ENCODE results near the gene PFDN6.

PFDN6 gene

DNA sequence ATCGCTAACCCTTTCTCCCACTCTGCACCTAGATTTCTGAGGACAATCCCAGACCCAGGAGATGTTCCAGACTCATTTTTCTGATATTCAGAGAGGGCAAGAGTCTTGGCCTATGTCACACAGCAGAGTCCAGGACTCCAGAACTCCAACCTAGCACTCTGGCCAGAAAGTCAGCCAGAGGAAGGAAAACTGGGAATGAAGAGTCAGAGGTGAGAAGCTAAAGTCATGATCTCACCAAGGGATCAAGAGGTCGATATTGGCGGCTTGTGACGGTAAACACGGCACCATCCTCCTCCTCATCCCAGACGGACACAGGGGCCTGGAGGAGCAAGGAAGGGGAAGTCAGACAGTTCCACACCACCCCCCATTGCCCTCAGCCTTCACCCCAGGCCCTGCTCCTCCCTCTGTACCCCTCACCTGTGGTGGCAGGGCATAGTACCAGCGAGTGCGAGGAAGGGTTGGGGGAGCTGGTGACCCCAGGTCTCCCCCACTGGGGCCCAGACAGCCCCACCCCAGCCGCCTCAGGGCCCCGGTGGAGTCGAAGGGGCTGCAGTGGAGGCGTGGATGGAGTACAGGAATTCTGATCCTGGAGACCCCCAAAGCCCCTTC lies 7.5 kb downstream of the PFDN6 start (continued):
- TF ChIP-seq, protein P1, sequence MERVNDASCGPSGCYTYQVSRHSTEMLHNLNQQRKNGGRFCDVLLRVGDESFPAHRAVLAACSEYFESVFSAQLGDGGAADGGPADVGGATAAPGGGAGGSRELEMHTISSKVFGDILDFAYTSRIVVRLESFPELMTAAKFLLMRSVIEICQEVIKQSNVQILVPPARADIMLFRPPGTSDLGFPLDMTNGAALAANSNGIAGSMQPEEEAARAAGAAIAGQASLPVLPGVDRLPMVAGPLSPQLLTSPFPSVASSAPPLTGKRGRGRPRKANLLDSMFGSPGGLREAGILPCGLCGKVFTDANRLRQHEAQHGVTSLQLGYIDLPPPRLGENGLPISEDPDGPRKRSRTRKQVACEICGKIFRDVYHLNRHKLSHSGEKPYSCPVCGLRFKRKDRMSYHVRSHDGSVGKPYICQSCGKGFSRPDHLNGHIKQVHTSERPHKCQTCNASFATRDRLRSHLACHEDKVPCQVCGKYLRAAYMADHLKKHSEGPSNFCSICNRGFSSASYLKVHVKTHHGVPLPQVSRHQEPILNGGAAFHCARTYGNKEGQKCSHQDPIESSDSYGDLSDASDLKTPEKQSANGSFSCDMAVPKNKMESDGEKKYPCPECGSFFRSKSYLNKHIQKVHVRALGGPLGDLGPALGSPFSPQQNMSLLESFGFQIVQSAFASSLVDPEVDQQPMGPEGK (CRISPR knock-in tag; IDR thresholded peaks at IDR 0.05; ENCODE audit: borderline replicate concordance): no peak
- TF ChIP-seq GLIS3 (CRISPR knock-in tag; IDR thresholded peaks at IDR 0.05) (no peak), ZNF8 (CRISPR knock-in tag; IDR thresholded peaks at IDR 0.05) (no peak)

DNA sequence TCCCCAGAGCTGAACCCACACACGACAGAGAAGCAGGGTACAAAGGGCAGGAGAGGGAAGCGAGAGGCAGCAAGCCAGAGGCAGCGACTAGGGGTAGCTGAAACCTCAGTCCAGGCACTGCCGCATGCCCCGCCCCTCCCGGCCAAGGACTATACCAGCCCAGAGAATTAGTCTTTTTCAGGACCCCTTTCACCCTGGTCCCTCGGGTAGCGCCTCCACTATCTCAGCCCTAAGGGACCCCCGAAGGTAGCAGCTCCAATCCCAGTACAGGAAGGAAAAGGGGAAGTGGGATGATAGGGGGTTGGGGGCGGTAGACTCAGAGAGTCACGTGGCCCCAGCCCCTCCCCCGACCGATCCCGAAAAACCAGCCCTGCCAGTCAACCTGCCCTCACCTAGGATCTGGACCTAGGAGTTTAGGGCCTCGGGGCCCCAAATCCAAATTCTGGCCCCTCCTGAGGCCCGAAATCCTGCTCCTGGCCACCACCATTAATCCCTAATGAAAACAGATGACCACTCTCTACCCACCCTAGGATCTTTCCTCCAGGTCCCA lies 8.1 kb downstream of the PFDN6 start:
- ATAC-seq: no peak; the same call in 1 of the 3 replicates
- TF ChIP-seq TCF4 (CRISPR knock-in tag; IDR thresholded peaks at IDR 0.05; ENCODE audit: borderline replicate concordance) (no peak), GLIS3 (CRISPR knock-in tag; IDR thresholded peaks at IDR 0.05) (no peak), ZNF8 (CRISPR knock-in tag; IDR thresholded peaks at IDR 0.05) (no peak), SNAI2 (CRISPR knock-in tag; IDR thresholded peaks at IDR 0.05) (no peak), CSRNP3 (CRISPR knock-in tag; IDR thresholded peaks at IDR 0.05) (no peak), CREB5 (CRISPR knock-in tag; IDR thresholded peaks at IDR 0.05; ENCODE audit: low read depth) (no peak), ZC3H10 (CRISPR knock-in tag; IDR thresholded peaks at IDR 0.05) (no peak), PPARA (CRISPR knock-in tag; IDR thresholded peaks at IDR 0.05; ENCODE audit: borderline replicate concordance) (no peak), ISL1 (CRISPR knock-in tag; IDR thresholded peaks at IDR 0.05) (no peak), TOX (CRISPR knock-in tag; IDR thresholded peaks at IDR 0.05; ENCODE audit: borderline replicate concordance) (no peak), RARB (CRISPR knock-in tag; IDR thresholded peaks at IDR 0.05) (no peak), ZFP3 (CRISPR knock-in tag; IDR thresholded peaks at IDR 0.05) (no peak), ZNF70 (CRISPR knock-in tag; IDR thresholded peaks at IDR 0.05) (no peak), ARNTL (CRISPR knock-in tag; IDR thresholded peaks at IDR 0.05; ENCODE audit: borderline replicate concordance, low read depth) (no peak)
- TF ChIP-seq, protein P2, sequence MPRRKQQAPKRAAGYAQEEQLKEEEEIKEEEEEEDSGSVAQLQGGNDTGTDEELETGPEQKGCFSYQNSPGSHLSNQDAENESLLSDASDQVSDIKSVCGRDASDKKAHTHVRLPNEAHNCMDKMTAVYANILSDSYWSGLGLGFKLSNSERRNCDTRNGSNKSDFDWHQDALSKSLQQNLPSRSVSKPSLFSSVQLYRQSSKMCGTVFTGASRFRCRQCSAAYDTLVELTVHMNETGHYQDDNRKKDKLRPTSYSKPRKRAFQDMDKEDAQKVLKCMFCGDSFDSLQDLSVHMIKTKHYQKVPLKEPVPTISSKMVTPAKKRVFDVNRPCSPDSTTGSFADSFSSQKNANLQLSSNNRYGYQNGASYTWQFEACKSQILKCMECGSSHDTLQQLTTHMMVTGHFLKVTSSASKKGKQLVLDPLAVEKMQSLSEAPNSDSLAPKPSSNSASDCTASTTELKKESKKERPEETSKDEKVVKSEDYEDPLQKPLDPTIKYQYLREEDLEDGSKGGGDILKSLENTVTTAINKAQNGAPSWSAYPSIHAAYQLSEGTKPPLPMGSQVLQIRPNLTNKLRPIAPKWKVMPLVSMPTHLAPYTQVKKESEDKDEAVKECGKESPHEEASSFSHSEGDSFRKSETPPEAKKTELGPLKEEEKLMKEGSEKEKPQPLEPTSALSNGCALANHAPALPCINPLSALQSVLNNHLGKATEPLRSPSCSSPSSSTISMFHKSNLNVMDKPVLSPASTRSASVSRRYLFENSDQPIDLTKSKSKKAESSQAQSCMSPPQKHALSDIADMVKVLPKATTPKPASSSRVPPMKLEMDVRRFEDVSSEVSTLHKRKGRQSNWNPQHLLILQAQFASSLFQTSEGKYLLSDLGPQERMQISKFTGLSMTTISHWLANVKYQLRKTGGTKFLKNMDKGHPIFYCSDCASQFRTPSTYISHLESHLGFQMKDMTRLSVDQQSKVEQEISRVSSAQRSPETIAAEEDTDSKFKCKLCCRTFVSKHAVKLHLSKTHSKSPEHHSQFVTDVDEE (CRISPR knock-in tag; IDR thresholded peaks at IDR 0.05): no peak
- TF ChIP-seq, protein P1 (CRISPR knock-in tag; IDR thresholded peaks at IDR 0.05; ENCODE audit: borderline replicate concordance): no peak
- TF ChIP-seq, protein P3, sequence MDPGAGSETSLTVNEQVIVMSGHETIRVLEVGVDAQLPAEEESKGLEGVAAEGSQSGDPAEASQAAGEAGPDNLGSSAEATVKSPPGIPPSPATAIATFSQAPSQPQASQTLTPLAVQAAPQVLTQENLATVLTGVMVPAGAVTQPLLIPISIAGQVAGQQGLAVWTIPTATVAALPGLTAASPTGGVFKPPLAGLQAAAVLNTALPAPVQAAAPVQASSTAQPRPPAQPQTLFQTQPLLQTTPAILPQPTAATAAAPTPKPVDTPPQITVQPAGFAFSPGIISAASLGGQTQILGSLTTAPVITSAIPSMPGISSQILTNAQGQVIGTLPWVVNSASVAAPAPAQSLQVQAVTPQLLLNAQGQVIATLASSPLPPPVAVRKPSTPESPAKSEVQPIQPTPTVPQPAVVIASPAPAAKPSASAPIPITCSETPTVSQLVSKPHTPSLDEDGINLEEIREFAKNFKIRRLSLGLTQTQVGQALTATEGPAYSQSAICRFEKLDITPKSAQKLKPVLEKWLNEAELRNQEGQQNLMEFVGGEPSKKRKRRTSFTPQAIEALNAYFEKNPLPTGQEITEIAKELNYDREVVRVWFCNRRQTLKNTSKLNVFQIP (CRISPR knock-in tag; IDR thresholded peaks at IDR 0.05; ENCODE audit: borderline replicate concordance, low read depth): no peak
